ENCODE data around the gene COLEC11.

DNA sequence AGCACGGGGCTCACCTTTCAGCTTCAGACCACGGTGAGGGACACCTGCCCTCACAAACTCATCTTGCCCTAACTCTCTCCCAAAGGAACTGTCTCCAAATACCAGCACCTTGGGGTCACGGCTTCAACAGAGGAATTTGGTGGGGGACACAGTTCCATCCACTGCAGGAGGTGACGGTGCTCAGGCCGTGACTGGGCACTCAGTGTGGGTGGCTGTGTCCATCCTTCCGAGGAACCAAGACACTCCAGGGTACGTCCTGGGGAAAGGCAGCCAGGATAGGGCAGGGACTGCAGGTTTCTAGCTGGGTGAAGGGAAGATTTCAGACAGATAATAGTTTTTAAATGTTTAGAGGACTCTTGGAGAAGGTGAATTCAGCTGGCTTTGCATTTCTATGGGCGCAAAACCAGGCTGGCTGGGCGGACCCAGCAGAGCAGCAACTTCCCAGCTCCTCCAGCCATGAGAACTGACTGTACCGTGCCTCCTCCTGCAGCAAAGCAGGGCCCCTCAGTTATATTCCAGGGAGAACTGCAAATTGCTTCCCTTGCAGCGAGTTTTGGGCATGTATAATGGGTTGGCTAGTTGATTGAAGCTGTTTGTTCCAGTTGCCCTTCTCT lies 39.2 kb downstream of the COLEC11 start:
- TF ChIP-seq CTCF (conservative IDR thresholded peaks at IDR 0.05; ENCODE audit: low read depth in 2 of 2) (no peak), EZH2phosphoT487 (IDR thresholded peaks at IDR 0.05; ENCODE audit: unreplicated experiment) (no peak), NANOG (IDR thresholded peaks at IDR 0.05; ENCODE audit: borderline replicate concordance) (no peak), ETS1 (IDR thresholded peaks at IDR 0.05) (no peak), EZH2 (IDR thresholded peaks at IDR 0.05; ENCODE audit: low read depth, unreplicated experiment) (no peak), POLR2AphosphoS5 (IDR thresholded peaks at IDR 0.05; ENCODE audit: low read depth) (no peak), CREB1 (CRISPR knock-in tag; IDR thresholded peaks at IDR 0.05; ENCODE audit: low read depth) (no peak), JUNB (IDR thresholded peaks at IDR 0.05; ENCODE audit: unreplicated experiment) (no peak)
- TF ChIP-seq, protein P1, sequence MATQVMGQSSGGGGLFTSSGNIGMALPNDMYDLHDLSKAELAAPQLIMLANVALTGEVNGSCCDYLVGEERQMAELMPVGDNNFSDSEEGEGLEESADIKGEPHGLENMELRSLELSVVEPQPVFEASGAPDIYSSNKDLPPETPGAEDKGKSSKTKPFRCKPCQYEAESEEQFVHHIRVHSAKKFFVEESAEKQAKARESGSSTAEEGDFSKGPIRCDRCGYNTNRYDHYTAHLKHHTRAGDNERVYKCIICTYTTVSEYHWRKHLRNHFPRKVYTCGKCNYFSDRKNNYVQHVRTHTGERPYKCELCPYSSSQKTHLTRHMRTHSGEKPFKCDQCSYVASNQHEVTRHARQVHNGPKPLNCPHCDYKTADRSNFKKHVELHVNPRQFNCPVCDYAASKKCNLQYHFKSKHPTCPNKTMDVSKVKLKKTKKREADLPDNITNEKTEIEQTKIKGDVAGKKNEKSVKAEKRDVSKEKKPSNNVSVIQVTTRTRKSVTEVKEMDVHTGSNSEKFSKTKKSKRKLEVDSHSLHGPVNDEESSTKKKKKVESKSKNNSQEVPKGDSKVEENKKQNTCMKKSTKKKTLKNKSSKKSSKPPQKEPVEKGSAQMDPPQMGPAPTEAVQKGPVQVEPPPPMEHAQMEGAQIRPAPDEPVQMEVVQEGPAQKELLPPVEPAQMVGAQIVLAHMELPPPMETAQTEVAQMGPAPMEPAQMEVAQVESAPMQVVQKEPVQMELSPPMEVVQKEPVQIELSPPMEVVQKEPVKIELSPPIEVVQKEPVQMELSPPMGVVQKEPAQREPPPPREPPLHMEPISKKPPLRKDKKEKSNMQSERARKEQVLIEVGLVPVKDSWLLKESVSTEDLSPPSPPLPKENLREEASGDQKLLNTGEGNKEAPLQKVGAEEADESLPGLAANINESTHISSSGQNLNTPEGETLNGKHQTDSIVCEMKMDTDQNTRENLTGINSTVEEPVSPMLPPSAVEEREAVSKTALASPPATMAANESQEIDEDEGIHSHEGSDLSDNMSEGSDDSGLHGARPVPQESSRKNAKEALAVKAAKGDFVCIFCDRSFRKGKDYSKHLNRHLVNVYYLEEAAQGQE (IDR thresholded peaks at IDR 0.05; ENCODE audit: unreplicated experiment) = no peak
- TF ChIP-seq, protein P2, sequence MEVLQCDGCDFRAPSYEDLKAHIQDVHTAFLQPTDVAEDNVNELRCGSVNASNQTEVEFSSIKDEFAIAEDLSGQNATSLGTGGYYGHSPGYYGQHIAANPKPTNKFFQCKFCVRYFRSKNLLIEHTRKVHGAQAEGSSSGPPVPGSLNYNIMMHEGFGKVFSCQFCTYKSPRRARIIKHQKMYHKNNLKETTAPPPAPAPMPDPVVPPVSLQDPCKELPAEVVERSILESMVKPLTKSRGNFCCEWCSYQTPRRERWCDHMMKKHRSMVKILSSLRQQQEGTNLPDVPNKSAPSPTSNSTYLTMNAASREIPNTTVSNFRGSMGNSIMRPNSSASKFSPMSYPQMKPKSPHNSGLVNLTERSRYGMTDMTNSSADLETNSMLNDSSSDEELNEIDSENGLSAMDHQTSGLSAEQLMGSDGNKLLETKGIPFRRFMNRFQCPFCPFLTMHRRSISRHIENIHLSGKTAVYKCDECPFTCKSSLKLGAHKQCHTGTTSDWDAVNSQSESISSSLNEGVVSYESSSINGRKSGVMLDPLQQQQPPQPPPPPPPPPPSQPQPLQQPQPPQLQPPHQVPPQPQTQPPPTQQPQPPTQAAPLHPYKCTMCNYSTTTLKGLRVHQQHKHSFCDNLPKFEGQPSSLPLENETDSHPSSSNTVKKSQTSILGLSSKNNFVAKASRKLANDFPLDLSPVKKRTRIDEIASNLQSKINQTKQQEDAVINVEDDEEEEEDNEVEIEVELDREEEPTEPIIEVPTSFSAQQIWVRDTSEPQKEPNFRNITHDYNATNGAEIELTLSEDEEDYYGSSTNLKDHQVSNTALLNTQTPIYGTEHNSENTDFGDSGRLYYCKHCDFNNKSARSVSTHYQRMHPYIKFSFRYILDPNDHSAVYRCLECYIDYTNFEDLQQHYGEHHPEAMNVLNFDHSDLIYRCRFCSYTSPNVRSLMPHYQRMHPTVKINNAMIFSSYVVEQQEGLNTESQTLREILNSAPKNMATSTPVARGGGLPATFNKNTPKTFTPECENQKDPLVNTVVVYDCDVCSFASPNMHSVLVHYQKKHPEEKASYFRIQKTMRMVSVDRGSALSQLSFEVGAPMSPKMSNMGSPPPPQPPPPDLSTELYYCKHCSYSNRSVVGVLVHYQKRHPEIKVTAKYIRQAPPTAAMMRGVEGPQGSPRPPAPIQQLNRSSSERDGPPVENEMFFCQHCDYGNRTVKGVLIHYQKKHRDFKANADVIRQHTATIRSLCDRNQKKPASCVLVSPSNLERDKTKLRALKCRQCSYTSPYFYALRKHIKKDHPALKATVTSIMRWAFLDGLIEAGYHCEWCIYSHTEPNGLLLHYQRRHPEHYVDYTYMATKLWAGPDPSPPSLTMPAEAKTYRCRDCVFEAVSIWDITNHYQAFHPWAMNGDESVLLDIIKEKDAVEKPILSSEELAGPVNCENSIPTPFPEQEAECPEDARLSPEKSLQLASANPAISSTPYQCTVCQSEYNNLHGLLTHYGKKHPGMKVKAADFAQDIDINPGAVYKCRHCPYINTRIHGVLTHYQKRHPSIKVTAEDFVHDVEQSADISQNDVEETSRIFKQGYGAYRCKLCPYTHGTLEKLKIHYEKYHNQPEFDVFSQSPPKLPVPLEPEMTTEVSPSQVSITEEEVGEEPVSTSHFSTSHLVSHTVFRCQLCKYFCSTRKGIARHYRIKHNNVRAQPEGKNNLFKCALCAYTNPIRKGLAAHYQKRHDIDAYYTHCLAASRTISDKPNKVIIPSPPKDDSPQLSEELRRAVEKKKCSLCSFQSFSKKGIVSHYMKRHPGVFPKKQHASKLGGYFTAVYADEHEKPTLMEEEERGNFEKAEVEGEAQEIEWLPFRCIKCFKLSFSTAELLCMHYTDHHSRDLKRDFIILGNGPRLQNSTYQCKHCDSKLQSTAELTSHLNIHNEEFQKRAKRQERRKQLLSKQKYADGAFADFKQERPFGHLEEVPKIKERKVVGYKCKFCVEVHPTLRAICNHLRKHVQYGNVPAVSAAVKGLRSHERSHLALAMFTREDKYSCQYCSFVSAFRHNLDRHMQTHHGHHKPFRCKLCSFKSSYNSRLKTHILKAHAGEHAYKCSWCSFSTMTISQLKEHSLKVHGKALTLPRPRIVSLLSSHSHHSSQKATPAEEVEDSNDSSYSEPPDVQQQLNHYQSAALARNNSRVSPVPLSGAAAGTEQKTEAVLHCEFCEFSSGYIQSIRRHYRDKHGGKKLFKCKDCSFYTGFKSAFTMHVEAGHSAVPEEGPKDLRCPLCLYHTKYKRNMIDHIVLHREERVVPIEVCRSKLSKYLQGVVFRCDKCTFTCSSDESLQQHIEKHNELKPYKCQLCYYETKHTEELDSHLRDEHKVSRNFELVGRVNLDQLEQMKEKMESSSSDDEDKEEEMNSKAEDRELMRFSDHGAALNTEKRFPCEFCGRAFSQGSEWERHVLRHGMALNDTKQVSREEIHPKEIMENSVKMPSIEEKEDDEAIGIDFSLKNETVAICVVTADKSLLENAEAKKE (CRISPR knock-in tag; IDR thresholded peaks at IDR 0.05) = no peak

Measured in GM23338 (cell line).